Spleen (tissue), 11 donors: ENCODE results near the gene CACNA1C. TPM values are rescaled to one million over a fixed set of nuclear protein-coding genes. Genes with fewer than 3 reads are reported as not detected.
"Not testable (repeated sequence)": the region's sequence is repeated elsewhere in the genome, so short reads cannot be mapped to it uniquely, and the experiment has no call there.

Experiments
- DNase-seq: peaks from one replicate; pipeline ENCODE4 v3.0.0-alpha.2; 2020
- H3K27ac ChIP-seq, 8 donors: fragments of 200-600 bp; sonication (generic) in 7 of 8; 1 replicate in 4 of 8; 2 replicates in 4 of 8; pipeline versions ENCODE4 v1.5.0 to v1.8.0; 2016 to 2021; ENCODE audit warnings: inconsistent platforms in 4 of 8, mild to moderate bottlenecking in 4 of 8, moderate library complexity in 1 of 8
- H3K27me3 ChIP-seq, 7 donors: fragments of 200-600 bp; sonication (generic) in 6 of 7; replicated peaks in 1 of 7; 1 replicate in 4 of 7; 2 replicates in 3 of 7; pipeline versions ENCODE4 v1.5.0 to v1.8.0; 2016 to 2021; ENCODE audit warnings: inconsistent platforms in 3 of 7, mild to moderate bottlenecking in 1 of 7
- H3K36me3 ChIP-seq, 6 donors: fragments of 200-600 bp; sonication (generic) in 5 of 6; 1 replicate in 4 of 6; 2 replicates in 2 of 6; pipeline versions ENCODE4 v1.5.0 to v1.8.0; 2016 to 2021; ENCODE audit warnings: inconsistent platforms in 2 of 6
- H3K4me1 ChIP-seq, 6 donors: fragments of 200-600 bp; sonication (generic) in 5 of 6; 1 replicate in 3 of 6; 2 replicates in 3 of 6; pipeline versions ENCODE4 v1.5.0 to v1.8.0; 2016 to 2021; ENCODE audit warnings: inconsistent platforms in 3 of 6
- H3K4me3 ChIP-seq, 8 donors: fragments of 200-600 bp; sonication (generic) in 7 of 8; 1 replicate in 4 of 8; 2 replicates in 4 of 8; pipeline versions ENCODE4 v1.5.0 to v1.8.0; 2016 to 2021; ENCODE audit warnings: inconsistent platforms in 4 of 8, mild to moderate bottlenecking in 4 of 8, moderate library complexity in 2 of 8
- H3K9me3 ChIP-seq, 8 donors: fragments of 200-600 bp; sonication (generic) in 7 of 8; 1 replicate in 4 of 8; 2 replicates in 4 of 8; pipeline versions ENCODE4 v1.5.0 to v1.8.0; 2016 to 2021; ENCODE audit warnings: inconsistent platforms in 4 of 8
- POLR2A ChIP-seq, 3 donors: fragments of 450-650 bp; IDR thresholded peaks; one replicate each; pipeline ENCODE4 v1.5.1; 2017; ENCODE audit warnings: antibody characterized with exemption in 3 of 3, mild to moderate bottlenecking in 1 of 3
- POLR2AphosphoS5 ChIP-seq, 3 donors: sonication (generic); formaldehyde crosslinking; IDR thresholded peaks; one replicate each; pipeline ENCODE4 v1.5.1; 2017; ENCODE audit warnings: antibody characterized with exemption in 3 of 3
- WGBS, 5 donors: extraction: QIAGEN DNeasy Blood & Tissue Kit in 3 of 5; methylation state at CpG; one replicate each; pipeline versions ENCODE4 v1.1.5 to v1.1.7; 2013 to 2018; 5-methylcytosine and 5-hydroxymethylcytosine counted together
- intact Hi-C: fragments of 100-400 bp; cut with DNase I; formaldehyde crosslinking; loops from one replicate; pipeline ENCODE4 v1.15.0; 2023; ENCODE audit warnings: low total_unique reads
- polyA plus RNA-seq, 3 donors: library from polyadenylated mRNA; stranded (reverse); fragments of 200-250 nt; gene quantifications; one replicate each; pipeline ENCODE4 v1.2.1, GENCODE V29; 2013
- total RNA-seq, 7 donors: library from RNA; depleted of rRNA in 3 of 7; stranded (reverse); fragments of >200 nt in 3 of 7; fragmentation: NEBNext Ultra II Directional in 4 of 7; extraction: Animal tissue kit (Norgen Biotek cat#: 25700) in 4 of 7; gene quantifications; one replicate each; pipeline versions ENCODE4 v1.1.0 to v1.2.1, GENCODE V29; 2016 to 2021
- TF ChIP-seq, protein P1 (sequence below), 11 experiments: fragments of 200-600 bp in 7 of 11; fragments of 450-650 bp in 4 of 11; sonication (generic) in 4 of 11; IDR thresholded peaks in 8 of 11; conservative IDR thresholded peaks in 3 of 11; 1 replicate in 7 of 11; 2 replicates in 4 of 11; pipeline versions ENCODE4 v1.4.0 to v1.8.0; 2016 to 2021; ENCODE audit warnings: antibody characterized with exemption in 11 of 11, inconsistent platforms in 4 of 11, mild to moderate bottlenecking in 1 of 11
- donor health status: healthy with polysubstance abuse.
- donor health status: DM: no; HTN: no; CAD: no; lungs with moderate emphysema.
- donor health status: DM: no; HTN: no; CAD: no.
- donor health status: Bipolar disorder and iron deficiency.
- donor health status: healthy.
- donor health status: DM: no; HTN: no; CAD: no.
- donor health status: DM: yes; HTN: yes; CAD: no.

CACNA1C gene
- total and polyA plus RNA-seq, 10 donors: 0.67 to 27.6 (median 18.4) TPM

DNA sequence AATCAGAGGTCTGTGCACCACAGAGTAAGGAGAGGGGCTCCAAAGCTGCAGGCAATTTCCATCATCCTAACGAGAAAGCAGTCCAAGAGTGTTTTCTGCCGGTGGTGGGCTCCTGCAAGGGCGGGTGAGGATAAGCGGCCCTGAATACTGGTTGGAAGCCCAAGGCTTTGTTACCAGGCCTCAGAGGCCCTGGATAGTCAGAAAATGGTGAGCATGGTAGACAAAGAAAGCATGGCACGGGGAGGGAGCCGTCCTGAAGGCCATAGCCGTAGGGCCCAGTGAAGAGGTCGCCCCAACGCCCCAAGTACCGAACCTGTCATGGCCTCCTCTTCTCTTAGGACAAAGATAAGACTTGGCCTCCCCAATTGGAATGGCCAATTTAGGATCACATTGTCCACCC is 435.3 kb downstream of the CACNA1C start:
- H3K4me3 ChIP-seq: no peak overlapping the region
- no peaks in the 10 kb centered on the region for H3K27me3 ChIP-seq
- H3K9me3 ChIP-seq: no peaks in the 10 kb centered on the region
- 90 to 95% (median 94%) methylated on average over 10 of the region's 10 CpGs for WGBS, 5 donors
- H3K36me3 ChIP-seq: no peaks in the 10 kb centered on the region
- TF ChIP-seq, protein P1, sequence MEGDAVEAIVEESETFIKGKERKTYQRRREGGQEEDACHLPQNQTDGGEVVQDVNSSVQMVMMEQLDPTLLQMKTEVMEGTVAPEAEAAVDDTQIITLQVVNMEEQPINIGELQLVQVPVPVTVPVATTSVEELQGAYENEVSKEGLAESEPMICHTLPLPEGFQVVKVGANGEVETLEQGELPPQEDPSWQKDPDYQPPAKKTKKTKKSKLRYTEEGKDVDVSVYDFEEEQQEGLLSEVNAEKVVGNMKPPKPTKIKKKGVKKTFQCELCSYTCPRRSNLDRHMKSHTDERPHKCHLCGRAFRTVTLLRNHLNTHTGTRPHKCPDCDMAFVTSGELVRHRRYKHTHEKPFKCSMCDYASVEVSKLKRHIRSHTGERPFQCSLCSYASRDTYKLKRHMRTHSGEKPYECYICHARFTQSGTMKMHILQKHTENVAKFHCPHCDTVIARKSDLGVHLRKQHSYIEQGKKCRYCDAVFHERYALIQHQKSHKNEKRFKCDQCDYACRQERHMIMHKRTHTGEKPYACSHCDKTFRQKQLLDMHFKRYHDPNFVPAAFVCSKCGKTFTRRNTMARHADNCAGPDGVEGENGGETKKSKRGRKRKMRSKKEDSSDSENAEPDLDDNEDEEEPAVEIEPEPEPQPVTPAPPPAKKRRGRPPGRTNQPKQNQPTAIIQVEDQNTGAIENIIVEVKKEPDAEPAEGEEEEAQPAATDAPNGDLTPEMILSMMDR (IDR thresholded peaks at IDR 0.05 in 8 of 11, conservative IDR thresholded peaks at IDR 0.05 in 3 of 11): no peak
- TF ChIP-seq POLR2AphosphoS5 (IDR thresholded peaks at IDR 0.05) (no peak), POLR2A (IDR thresholded peaks at IDR 0.05) (no peak)
- no peak for DNase-seq
- peaks cover 0 to 24% (median 14%) of the 10 kb centered on the region in 6 donors for H3K4me1 ChIP-seq
- intact Hi-C loops: no loop called here
- H3K27ac ChIP-seq: no peak overlapping the region

GRCh38 chr12:2488596-2488995 is 435.8 kb downstream of the CACNA1C start:
- no peak for DNase-seq
- 88 to 95% (median 94%) methylated on average over 7 of the region's 7 CpGs for WGBS, 5 donors
- intact Hi-C loops: no loop called here

GRCh38 chr12:2489275-2489674 is 436.5 kb downstream of the CACNA1C start:
- WGBS, 5 donors: 89 to 94% (median 92%) methylated on average over 9 of the region's 9 CpGs
- intact Hi-C loops: no loop called here
- DNase-seq: no peak
- Histone ChIP-seq H3K4me3 (no peak overlapping the region), H3K27me3 (no peaks in the 10 kb centered on the region), H3K27ac (no peak overlapping the region), H3K4me1 (peaks cover 0 to 36% (median 24%) of the 10 kb centered on the region in 6 donors), H3K9me3 (no peaks in the 10 kb centered on the region), H3K36me3 (no peaks in the 10 kb centered on the region)
- TF ChIP-seq POLR2A (IDR thresholded peaks at IDR 0.05): no peak
- TF ChIP-seq POLR2AphosphoS5 (IDR thresholded peaks at IDR 0.05): no peak
- TF ChIP-seq, protein P1 (IDR thresholded peaks at IDR 0.05 in 8 of 11, conservative IDR thresholded peaks at IDR 0.05 in 3 of 11): no peak

More at GRCh38 chr12:2488596-2488995, 435.8 kb downstream of the CACNA1C start:
- TF ChIP-seq POLR2AphosphoS5 (IDR thresholded peaks at IDR 0.05) (no peak), POLR2A (IDR thresholded peaks at IDR 0.05) (no peak)
- TF ChIP-seq, protein P1 (IDR thresholded peaks at IDR 0.05 in 8 of 11, conservative IDR thresholded peaks at IDR 0.05 in 3 of 11): no peak
- no peak overlapping the region for H3K4me3 ChIP-seq
- H3K36me3 ChIP-seq: no peaks in the 10 kb centered on the region
- H3K9me3 ChIP-seq: no peaks in the 10 kb centered on the region
- H3K27me3 ChIP-seq: no peaks in the 10 kb centered on the region
- H3K4me1 ChIP-seq: peaks cover 0 to 29% (median 18%) of the 10 kb centered on the region in 6 donors
- no peak overlapping the region for H3K27ac ChIP-seq

DNA sequence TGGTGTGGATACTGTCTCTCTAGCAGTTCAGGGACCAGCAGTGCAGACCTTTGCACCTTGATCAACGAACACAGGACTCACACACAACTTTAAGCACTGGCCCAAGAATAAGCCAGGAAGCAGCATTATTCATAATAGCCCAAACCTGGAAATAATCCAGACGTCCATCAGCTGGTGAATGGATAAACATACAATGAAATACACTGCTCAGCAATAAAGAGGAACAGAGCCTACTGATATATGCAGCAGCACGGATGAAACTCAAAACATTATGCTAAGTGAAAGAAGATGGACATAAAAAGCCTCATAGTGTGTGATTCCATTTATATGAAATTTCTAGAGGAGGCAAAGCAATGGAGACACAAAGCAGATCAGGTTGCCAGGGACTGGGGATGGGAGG is 438.0 kb downstream of the CACNA1C start:
- H3K4me1 ChIP-seq: peaks cover 11 to 51% (median 38%) of the 10 kb centered on the region in 6 donors
- no peaks in the 10 kb centered on the region for H3K36me3 ChIP-seq
- WGBS, 5 donors: 26 to 50% (median 32%) methylated on average over 3 of the region's 3 CpGs
- no peak for DNase-seq
- H3K4me3 ChIP-seq: no peak overlapping the region
- TF ChIP-seq, protein P1 (IDR thresholded peaks at IDR 0.05 in 8 of 11, conservative IDR thresholded peaks at IDR 0.05 in 3 of 11): no peak
- peak overlapping the region in 2 of 8 donors; percentile 51 to 81 for H3K27ac ChIP-seq
- intact Hi-C loops: no loop called here
- H3K27me3 ChIP-seq: no peaks in the 10 kb centered on the region
- no peaks in the 10 kb centered on the region for H3K9me3 ChIP-seq

DNA sequence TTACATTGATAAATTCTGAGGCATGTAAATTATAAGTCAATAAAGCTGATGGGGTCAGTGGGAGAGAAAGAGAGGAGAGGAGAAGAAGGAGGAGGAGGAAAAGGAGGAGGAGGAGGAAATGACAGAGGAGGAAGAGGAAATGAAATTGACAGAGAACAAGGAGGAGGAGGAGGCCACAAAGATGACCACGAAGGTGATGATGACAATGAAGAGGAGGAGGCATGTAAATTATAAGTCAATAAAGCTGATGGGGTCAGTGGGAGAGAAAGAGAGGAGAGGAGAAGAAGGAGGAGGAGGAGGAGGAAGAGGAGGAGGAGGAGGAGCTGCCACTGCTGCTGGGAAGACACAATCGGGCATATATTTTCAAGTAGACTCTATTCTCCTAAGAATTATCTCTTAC is 438.6 kb downstream of the CACNA1C start:
- DNase-seq, H3K9me3 ChIP-seq, H3K36me3 ChIP-seq, H3K4me3 ChIP-seq, H3K27me3 ChIP-seq, intact Hi-C loops: not testable (repeated sequence)
- peaks cover 15 to 57% (median 39%) of the 10 kb centered on the region in 6 donors for H3K4me1 ChIP-seq
- peak overlapping the region in 5 of 8 donors; percentile 51 to 81 (median 61) for H3K27ac ChIP-seq
- 34 to 52% (median 38%) methylated on average over 2 of the region's 2 CpGs for WGBS, 5 donors
